ENCODE data around the gene LYRM1.

Gene LYRM1, protein sequence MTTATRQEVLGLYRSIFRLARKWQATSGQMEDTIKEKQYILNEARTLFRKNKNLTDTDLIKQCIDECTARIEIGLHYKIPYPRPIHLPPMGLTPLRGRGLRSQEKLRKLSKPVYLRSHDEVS

DNA sequence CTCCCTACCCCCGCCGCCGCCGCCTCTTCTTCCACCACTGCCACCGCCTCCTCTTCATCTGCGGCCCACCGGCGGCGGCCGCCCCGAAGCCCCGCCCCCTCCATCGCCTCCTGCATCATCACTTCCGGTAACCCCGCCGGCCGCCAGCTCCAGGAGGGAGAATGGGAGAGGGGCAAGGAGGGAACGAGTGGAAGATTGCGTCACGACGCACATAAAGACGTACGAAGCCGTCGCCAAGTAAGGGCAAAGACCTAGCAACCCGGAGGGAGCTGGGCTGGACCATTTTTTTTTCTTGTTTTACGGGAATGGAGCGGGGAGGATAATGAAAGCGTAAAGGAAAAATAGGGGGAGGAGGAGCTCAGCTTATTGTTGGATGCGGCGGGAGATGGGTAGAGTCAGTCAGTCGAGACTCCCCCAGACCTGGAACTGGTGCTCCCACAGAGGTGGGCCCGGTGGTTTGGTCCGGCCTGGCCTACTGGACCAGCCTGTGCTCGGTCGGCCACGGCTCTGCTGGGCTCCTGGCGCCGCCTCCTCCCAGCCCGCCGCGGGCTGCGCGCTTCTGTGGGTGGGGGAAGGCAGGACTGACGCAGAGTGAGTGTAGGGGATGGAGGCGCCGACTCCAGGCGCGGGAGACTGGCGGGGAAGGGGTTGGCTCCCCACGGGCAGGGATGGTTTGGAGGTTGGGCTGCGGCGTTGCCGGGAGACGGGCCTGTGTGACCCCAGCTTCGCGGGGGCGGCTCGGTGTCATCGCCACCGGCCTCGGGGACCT is at the start of gene LYRM1, which contains the start of gene DCUN1D3:
Gene LYRM1, plus strand, starts transcription at position 473 of the 769 bp plus-strand sequence. CDS start 14,785 bp downstream, outside the sequence.
Gene DCUN1D3, minus strand, starts transcription at position 60 of the 769 bp plus-strand sequence. CDS start 37,820 bp downstream, outside the sequence.
- TF ChIP-seq GATA3 (IDR thresholded peaks at IDR 0.05; ENCODE audit: low read depth, low read length) = no peak
- no peak for TF ChIP-seq GATA2 (IDR thresholded peaks at IDR 0.05; ENCODE audit: low read depth, low read length)

DNA sequence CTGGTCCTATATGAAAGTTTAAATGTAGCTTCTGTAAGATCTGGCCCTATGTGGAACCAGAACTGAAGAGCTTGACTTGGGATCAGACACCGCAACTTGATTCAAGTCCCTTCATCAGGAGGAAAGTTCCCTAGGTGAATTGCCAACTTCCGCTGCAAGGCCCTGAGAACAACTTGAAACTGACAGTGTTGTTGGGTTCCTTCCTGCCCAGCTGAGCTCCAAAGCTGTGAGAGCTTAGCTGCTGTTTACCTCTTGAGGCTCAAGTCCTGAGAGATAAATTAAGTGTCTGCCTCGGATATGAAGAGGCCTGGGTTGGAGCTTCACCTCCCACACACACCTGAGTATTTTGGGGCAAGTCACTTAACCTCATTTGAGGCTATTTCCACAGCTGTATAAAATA is 49.6 kb upstream of the LYRM1 start:
- no peak for TF ChIP-seq GATA2 (IDR thresholded peaks at IDR 0.05; ENCODE audit: low read depth, low read length)
- TF ChIP-seq GATA3 (IDR thresholded peaks at IDR 0.05; ENCODE audit: low read depth, low read length) = no peak

DNA sequence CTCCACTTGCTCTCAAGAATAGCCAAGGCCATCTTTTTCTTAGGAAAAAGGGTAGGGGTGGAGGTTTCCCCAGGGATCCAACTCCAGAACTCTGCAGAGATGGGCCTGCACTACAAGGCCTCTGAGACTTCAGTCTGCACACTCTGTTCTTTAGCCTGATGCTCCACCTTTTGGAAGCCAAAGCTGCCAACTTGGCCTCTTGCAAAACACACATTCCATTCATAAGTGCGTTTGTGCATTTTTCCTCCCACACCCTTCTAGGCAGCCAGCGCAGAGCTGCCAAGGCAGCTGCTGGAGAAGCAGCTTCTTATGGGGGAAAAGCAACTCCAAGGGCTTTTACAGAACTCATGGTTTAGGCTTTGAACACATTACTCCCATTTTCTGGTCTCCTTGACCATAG is 49.0 kb upstream of the LYRM1 start:
- TF ChIP-seq GATA3 (IDR thresholded peaks at IDR 0.05; ENCODE audit: low read depth, low read length) (no peak), GATA2 (IDR thresholded peaks at IDR 0.05; ENCODE audit: low read depth, low read length) (no peak)

DNA sequence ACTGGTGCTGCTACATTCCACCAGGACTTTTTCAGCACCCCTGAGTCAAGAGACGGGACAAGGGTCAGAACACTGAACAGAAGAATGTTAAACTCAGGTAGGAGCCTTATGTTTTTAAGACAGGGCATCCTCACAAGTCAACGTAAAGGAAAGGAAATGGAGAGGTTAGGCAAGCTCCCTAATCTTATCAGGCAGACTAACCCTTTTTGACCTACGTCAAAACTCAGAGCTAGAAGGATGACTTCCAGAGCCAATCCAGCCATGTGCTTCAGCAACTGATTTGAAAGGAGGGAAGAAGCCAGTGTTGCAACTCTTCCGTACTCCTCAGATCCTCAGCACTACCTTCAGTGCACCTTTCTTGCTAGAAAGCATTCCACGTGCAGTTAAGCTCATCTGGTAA is 47.4 kb upstream of the LYRM1 start:
- TF ChIP-seq GATA3 (IDR thresholded peaks at IDR 0.05; ENCODE audit: low read depth, low read length) (no peak), GATA2 (IDR thresholded peaks at IDR 0.05; ENCODE audit: low read depth, low read length) (no peak)

DNA sequence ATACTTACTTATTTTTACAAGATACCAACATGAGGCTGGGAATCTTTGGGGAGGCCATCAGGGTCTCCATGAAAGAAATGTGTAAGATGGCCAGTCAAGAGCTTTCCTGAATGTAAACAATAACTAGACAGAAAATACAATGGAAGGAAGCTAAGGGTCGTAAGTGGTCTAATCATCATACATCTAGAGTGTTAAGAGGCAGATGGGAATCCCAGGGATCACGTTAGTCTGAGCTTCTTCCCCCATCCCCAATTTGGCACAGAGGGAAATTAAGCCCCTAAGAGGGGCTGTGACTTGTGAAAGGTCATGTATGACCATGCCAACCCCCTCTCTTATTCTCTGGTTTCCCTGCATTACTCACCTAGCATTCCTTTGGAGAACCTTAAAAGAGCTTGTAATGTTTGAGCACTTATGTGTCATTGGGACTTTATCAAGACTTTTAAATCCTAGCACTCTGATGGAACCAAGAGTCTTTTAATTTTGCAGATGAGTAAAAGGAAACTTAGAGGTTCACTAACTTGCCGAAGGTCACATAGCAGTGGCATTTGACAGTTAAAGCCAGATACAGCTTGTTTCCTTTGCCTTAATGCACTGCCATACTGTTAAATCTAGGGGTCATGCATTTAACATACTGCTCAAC is 46.5 kb upstream of the LYRM1 start:
- no peak for TF ChIP-seq GATA3 (IDR thresholded peaks at IDR 0.05; ENCODE audit: low read depth, low read length)
- TF ChIP-seq GATA2 (IDR thresholded peaks at IDR 0.05; ENCODE audit: low read depth, low read length) = no peak

DNA sequence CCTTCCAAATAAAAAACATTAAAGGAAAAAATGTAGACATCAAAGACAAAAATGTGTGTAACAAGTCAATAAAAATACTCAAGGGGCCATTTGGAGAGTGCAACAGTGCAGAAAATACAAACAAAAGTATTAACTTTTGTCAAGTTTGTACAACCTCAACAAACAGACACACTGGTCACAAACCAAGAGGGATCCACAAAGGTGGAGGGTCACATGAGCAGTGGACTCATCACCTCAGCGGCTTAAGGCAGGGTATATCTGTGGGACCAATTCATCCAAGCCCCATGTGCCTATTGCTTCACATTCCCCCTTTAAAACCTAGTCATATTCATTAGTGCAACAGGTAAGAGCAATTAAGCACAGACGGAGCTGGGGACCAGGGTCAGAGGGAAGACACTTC is 45.6 kb upstream of the LYRM1 start:
- TF ChIP-seq GATA3 (IDR thresholded peaks at IDR 0.05; ENCODE audit: low read depth, low read length) = no peak
- TF ChIP-seq GATA2 (IDR thresholded peaks at IDR 0.05; ENCODE audit: low read depth, low read length) = no peak

DNA sequence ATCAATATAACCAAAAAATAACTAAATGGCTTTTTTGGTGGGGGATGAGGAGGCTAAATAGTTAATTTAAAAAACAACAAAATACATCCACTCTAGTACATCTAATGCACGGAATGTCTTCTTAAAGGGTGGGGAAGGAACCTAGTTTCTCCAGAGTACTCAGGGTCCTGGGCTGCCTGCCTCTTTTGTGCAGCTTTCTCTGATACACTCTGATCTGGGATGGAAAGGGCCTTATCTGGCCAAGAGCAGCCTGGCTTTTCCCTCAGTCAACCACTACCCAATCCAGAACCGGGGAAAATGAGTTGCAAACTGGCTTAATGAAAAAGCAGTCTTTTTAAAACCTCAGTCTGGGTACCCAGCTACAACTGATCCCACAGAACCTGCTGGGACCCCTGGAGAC is 43.3 kb upstream of the LYRM1 start:
- no peak for TF ChIP-seq GATA3 (IDR thresholded peaks at IDR 0.05; ENCODE audit: low read depth, low read length)
- TF ChIP-seq GATA2 (IDR thresholded peaks at IDR 0.05; ENCODE audit: low read depth, low read length) = no peak

DNA sequence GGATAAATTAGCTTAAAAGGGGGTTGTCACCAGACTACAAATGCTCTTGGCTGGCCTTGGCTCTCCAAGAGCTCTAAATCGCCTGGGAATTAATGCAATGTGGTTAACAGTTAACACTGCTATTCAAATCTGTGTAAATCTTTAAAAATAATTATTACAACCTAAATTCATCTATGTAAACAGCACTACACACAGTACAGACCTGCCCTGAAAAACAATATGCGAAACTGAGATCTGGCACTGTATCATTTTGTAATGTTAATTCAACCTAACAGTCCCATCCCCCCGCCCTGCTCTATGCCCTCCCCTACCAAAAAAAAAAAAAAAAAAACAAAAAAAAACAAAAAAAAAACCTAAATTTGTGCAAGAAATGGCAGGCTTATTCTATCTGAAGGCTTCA is 41.3 kb upstream of the LYRM1 start:
- TF ChIP-seq GATA3 (IDR thresholded peaks at IDR 0.05; ENCODE audit: low read depth, low read length) = no peak
- TF ChIP-seq GATA2 (IDR thresholded peaks at IDR 0.05; ENCODE audit: low read depth, low read length) = no peak

DNA sequence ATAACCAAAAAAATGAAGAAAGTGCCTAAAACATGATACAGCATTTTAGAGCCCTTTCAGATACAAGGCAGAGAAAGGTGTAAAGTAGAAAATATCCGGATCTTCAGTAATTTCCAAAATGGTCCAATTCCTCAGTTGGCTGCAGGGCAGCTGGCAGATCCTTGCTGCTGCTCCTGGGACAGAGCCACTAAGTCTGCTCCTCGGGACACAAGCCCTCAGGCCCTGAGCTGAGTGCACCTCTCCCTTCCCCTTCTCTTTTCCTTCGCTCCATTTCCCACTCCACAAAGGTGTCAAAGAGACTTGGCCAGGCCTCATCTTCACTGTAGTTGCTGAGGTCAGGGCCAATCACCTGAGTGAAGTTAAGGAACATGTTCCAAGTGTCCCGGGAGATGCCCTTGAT is 40.9 kb upstream of the LYRM1 start:
- TF ChIP-seq GATA3 (IDR thresholded peaks at IDR 0.05; ENCODE audit: low read depth, low read length) (no peak), GATA2 (IDR thresholded peaks at IDR 0.05; ENCODE audit: low read depth, low read length) (no peak)

DNA sequence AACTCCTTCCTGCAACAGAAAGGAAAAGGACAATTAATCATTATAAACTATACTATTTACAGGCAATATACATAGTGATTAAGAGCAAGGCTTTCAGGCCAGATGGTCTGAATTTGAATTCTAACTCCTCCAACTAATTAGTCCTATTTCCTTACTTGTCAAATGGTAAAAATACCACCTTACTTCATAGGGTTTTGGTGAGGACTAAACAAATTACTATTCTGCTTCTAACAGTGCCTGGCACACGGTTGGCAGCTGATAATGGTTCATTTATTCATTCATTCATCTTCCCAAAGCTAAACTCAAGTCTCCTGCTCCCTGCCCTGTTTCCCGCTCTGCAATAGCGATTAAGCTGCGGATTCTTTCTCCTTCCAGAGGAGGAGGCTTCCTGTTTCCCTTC is 40.2 kb upstream of the LYRM1 start:
- TF ChIP-seq GATA2 (IDR thresholded peaks at IDR 0.05; ENCODE audit: low read depth, low read length) = no peak
- no peak for TF ChIP-seq GATA3 (IDR thresholded peaks at IDR 0.05; ENCODE audit: low read depth, low read length)

DNA sequence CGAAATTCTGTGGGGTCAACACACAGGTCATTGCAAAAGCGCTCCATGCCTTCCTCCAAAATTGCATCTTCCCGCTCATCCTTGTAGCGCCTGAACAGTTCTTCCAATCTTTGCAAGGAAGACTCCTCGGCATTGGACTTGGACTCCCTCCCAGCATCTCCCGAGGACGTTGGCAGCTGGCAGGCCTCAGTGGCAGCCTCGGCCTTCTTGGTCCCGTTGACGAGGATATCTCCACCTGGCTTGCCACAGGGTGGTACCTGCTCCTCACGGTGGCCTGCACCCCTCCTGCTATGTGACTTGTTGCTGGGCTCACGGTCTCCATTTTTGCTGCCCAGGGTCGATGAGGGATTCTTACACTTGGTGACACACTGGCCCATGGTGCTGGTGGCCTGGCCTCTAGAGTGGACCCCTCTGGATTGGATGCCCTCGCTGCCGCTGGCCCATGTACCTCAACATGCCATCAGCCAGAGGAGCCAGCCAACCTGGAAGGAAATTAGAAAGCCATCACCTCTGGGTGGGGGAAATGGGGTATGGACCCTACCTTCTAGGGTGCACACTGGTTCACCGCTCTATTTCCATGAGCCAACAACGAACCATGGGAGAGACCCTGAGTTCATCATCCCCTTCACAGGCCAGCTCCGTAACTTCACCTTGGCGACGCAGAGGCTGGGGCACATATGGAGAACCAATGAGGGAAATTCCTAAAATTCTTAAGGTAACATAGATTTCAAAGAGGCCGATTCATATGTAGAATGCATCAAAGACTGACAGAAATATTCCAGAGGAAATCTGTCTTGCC is 38.2 kb upstream of the LYRM1 start:
- TF ChIP-seq GATA2 (IDR thresholded peaks at IDR 0.05; ENCODE audit: low read depth, low read length) = no peak
- no peak for TF ChIP-seq GATA3 (IDR thresholded peaks at IDR 0.05; ENCODE audit: low read depth, low read length)

DNA sequence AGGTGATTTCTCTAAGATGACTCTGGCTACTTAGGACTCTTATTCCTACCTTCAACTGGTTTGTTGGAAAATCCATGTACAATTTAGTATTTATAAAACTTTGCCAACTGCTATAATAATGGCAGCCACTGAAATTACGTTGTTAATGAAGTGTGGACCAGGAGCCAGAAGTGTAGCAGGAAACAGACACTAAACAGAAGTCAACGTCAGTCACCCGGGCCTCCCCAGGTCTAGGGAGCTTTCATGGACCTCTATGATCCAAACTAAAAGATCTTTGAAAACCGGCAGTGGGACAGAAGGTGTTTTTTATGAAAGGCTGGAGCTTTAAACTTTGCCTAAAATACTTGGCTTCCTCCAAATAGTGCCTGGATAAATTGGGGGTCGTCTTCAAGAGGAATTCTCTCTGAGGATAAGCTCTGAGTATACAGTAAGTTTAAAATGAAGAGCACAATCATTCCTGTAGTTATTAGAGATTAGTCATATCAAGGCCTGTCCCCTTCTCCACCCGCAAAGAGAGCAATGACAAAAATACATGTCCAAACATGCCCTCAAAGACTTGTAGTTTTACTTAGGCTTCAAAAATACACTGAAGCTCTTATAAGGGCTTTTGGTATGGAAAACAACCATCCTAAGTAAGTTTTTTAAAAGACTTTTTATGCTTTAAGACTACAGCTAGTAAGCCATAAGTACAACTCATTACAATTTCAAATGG is 35.0 kb upstream of the LYRM1 start:
- TF ChIP-seq GATA2 (IDR thresholded peaks at IDR 0.05; ENCODE audit: low read depth, low read length) (no peak), GATA3 (IDR thresholded peaks at IDR 0.05; ENCODE audit: low read depth, low read length) (no peak)

DNA sequence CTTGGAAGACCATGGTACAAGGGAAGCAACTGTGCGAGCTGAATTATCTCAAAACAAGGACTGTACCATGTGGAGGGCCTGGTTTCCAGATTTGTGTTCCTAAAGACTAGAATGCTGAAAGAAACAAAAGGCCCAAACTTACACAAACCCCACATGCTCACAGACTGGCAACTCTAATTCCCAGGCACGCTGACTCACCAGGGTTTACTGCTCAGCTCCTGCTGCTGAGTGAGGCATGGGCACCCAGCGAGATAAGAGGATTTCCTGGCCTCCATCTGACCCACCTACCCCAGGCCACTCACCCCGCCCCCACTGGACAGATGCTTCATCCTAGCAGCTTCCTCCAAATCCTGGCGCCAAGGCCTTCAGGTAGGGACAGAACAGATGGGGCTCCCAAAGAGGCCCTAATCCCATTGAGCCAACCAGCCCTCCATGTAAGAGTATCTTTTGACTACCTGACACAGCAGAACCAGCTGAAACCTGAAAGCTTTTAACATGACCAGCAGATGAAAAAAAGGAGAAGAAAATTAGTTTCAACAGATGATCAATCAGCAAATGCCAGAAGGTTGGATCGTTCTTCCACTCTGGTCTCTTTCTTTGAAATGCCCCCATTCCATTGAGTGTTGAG is 34.3 kb upstream of the LYRM1 start:
- no peak for TF ChIP-seq GATA3 (IDR thresholded peaks at IDR 0.05; ENCODE audit: low read depth, low read length)
- TF ChIP-seq GATA2 (IDR thresholded peaks at IDR 0.05; ENCODE audit: low read depth, low read length) = no peak
